Fibroblast of villous mesenchyme (primary cell): ENCODE results near the gene RBPJ. TPM values are rescaled to one million over a fixed set of nuclear protein-coding genes. Genes with fewer than 3 reads are reported as not detected.

ENCODE experiments used
- DNase-seq: peaks from one replicate; pipeline ENCODE4 v3.0.0-alpha.2; 2010; ENCODE audit warnings: low read depth
- H3K4me3 ChIP-seq: 2 replicates; pipeline ENCODE4 v1.5.1; 2011; ENCODE audit warnings: low read depth, mild to moderate bottlenecking, low read length
- CTCF ChIP-seq: IDR thresholded peaks from 2 replicates; pipeline ENCODE4 v1.5.1; 2012; ENCODE audit warnings: low read depth, mild to moderate bottlenecking, low read length; ENCODE audit not compliant: insufficient read depth
- total RNA-seq: library from RNA; depleted of rRNA; stranded (reverse); fragments of >200 nt; gene quantifications from 2 replicates; pipeline ENCODE4 v1.2.3, GENCODE V29; 2012

The RBPJ gene
- total RNA-seq, 1 donor, result 58.7 TPM

- TF ChIP-seq CTCF, result no peak
- no peak overlapping the region for H3K4me3 ChIP-seq
- DNase-seq, result no peak
These were observed 112.7 kb downstream of the RBPJ start for GRCh38 chr4:26433556-26433955.

- TF ChIP-seq CTCF, result no peak
- no peak overlapping the region for H3K4me3 ChIP-seq
- peak; percentile 44 for DNase-seq
These were observed 113.3 kb downstream of the RBPJ start for GRCh38 chr4:26434030-26434639.

DNA sequence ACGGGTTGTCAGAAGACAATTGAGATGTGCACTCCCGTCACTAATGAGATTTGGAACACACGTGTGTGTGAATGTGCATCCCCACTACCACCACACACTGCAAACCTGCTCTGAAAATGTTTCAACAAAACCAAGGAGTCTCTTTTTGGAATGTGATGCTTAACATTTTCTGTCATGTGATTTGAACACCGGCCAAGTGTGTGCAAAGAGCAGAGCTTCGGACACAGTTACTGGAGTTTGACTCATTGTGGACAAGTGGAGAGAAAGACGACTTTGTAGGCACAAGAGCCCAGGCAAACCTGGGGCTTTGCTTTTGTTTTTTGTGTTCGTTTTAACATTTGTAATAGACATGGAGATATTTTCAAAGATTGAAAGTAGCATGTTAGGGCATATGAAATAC, 120.3 kb downstream of the RBPJ start:
- DNase-seq, result peak; percentile 57
- H3K4me3 ChIP-seq, result no peak overlapping the region
- TF ChIP-seq CTCF, result no peak

DNA sequence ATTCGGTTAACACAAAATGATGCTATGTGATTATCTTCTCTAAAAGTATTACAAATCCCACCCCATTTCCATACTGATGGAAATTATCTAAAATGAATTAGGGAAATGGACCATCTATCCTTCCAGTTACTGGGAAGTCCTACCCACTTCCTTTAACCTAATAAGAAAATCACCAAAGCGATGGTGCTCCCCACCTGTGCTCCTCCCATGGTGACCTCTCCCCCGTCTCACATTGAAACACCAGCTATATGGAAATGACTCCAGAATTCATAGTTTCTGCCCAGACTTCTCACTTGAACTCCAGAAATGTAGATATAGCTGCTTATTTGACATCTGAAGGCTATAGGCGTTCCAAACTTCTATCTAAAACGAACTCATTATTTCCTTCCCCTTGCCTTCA, 121.0 kb downstream of the RBPJ start:
- DNase-seq, result no peak
- no peak overlapping the region for H3K4me3 ChIP-seq
- no peak for TF ChIP-seq CTCF

DNA sequence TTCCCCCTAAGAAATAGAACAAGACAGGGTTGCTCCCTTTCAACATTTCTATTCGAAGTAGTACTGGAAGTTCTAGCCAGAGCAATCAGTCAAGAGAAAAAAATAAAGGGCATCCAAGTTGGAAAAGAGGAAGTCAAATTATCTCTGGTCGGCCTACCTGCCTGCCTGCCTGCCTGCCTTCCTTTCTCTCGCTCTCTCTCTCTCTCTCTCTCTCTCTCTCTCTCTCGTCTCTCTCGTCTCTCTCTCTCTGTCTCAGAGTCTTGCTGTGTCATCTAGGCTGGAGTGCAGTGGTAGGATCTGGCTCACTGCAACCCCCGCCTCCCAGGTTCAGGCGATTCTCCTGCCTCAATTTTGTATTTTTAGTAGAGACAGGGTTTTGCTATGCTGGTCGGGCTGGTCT, 126.6 kb downstream of the RBPJ start:
- no peak for TF ChIP-seq CTCF

DNA sequence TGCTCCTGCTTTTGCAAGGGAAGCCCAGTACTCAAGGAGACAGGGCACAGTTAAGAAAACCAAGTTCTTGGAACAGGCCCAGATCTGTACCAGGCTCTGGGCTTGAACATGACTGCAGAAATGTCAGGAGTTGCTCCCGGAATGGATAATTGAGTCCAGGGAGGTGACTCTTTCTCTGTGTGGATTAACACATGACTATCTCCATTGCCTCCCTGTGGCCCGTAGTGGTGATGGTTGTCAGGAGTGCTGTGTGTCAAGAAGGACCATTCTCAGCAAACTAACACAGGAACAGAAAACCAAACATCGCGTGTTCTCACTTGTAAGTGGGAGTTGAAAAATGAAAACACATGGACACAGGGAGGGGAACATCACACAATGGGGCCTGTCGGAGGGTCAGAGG, 129.6 kb downstream of the RBPJ start:
- DNase-seq, result no peak
- TF ChIP-seq CTCF, result no peak
- no peak overlapping the region for H3K4me3 ChIP-seq

More for the DNA sequence above, 126.6 kb downstream of the RBPJ start:
- H3K4me3 ChIP-seq, result no peak overlapping the region
- no peak for DNase-seq

DNA sequence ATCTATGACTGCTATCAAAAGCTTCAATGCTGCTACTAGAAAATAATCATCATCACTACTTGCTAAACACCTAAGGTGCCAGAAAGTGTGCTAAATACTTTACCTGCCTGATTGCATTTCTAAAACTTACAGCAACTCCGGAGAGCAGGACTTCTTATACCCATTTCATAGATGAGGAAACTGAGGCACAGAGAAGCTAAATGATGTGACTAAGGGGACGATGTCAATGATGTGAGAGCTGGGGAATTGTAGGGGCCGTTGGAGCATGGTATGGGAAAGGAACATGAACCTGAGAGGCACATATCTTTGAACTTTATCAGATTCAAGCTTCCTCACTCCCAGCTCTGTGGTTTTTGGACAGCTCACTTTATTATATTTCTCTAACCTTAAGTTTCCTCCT, 130.8 kb downstream of the RBPJ start:
- DNase-seq, result no peak
- no peak for TF ChIP-seq CTCF

More for the DNA sequence above, 130.8 kb downstream of the RBPJ start:
- no peak overlapping the region for H3K4me3 ChIP-seq
